Parathyroid adenoma (tissue), 2 donors: Measurements from ENCODE around the gene ECHDC3.

ENCODE experiments used
- H2AFZ ChIP-seq: fragments of 300-600 bp; sonication (generic); one replicate; pipeline ENCODE4 v1.7.0; 2017; ENCODE audit warnings: antibody characterized with exemption, mild to moderate bottlenecking
- H3K27ac ChIP-seq: fragments of 300-600 bp; sonication (generic); one replicate; pipeline ENCODE4 v1.7.0; 2017
- H3K27me3 ChIP-seq: fragments of 300-600 bp; sonication (generic); one replicate; pipeline ENCODE4 v1.7.0; 2017; ENCODE audit warnings: low read length; ENCODE audit not compliant: control insufficient read depth, insufficient read depth
- H3K36me3 ChIP-seq: fragments of 300-600 bp; sonication (generic); one replicate; pipeline ENCODE4 v1.7.0; 2017; ENCODE audit warnings: low read length; ENCODE audit not compliant: control insufficient read depth, insufficient read depth
- H3K4me1 ChIP-seq: fragments of 300-600 bp; sonication (generic); one replicate; pipeline ENCODE4 v1.7.0; 2017; ENCODE audit warnings: control low read depth
- H3K4me2 ChIP-seq: fragments of 300-600 bp; sonication (generic); one replicate; pipeline ENCODE4 v1.7.0; 2017; ENCODE audit warnings: low read length
- H3K4me3 ChIP-seq: fragments of 300-600 bp; sonication (generic); one replicate; pipeline ENCODE4 v1.7.0; 2017; ENCODE audit warnings: low read depth, low read length
- H3K79me2 ChIP-seq: fragments of 300-600 bp; sonication (generic); one replicate; pipeline ENCODE4 v1.7.0; 2017; ENCODE audit warnings: control low read depth
- H3K9ac ChIP-seq: fragments of 300-600 bp; sonication (generic); one replicate; pipeline ENCODE4 v1.7.0; 2017; ENCODE audit warnings: mild to moderate bottlenecking
- H3K9me3 ChIP-seq: fragments of 300-600 bp; sonication (generic); one replicate; pipeline ENCODE4 v1.7.0; 2017; ENCODE audit warnings: low read length; ENCODE audit not compliant: control insufficient read depth
- TF ChIP-seq, protein P1 (sequence below): fragments of 300-600 bp; sonication (generic); IDR thresholded peaks from one replicate; pipeline ENCODE4 v1.7.0; 2017; ENCODE audit warnings: antibody characterized with exemption, mild to moderate bottlenecking
- donor health status: primary hyperparathyroidism.

Gene ECHDC3

DNA sequence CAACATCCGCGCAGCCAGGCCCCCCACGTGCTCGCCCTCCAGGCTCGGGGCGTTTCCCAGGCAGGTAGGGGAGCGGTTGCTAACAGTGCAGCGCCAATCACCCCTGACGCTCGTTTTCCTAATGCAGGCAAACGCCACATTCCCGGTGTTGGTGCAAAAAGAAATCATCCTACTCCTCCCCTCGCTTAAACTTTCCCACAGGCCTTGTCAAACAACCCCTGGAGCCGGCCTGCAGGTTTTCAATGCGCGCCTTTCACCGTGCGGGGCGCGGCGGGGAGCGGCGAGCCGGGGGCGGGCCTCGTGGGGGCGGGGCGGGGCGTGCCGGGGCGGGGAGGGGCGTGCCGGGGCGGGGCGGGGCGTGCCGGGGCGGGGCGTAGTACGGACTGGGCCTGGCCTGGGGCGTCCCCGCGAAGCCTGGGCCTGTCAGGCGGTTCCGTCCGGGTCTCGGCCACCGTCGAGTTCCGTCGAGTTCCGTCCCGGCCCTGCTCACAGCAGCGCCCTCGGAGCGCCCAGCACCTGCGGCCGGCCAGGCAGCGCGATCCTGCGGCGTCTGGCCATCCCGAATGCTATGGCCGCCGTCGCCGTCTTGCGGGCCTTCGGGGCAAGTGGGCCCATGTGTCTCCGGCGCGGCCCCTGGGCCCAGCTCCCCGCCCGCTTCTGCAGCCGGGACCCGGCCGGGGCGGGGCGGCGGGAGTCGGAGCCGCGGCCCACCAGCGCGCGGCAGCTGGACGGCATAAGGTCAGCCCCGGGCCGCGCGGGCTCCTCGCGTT, at the start of gene ECHDC3:
Gene ECHDC3, plus strand, starts transcription at position 374 of the 770 bp plus-strand sequence. Its CDS starts 195 bp downstream, at position 569.
- Histone ChIP-seq H3K36me3 (no peaks in the 10 kb centered on the region), H3K27me3 (no peaks in the 10 kb centered on the region), H2AFZ (peak within 1 kb of the TSS; percentile 89), H3K9me3 (no peaks in the 10 kb centered on the region), H3K4me3 (peak within 1 kb of the TSS; percentile 49), H3K79me2 (no peaks in the 10 kb centered on the region), H3K4me2 (peak within 1 kb of the TSS; percentile 75), H3K9ac (no peak within 1 kb of the TSS), H3K27ac (peak within 1 kb of the TSS; percentile 51), H3K4me1 (peaks cover 11% of the 10 kb centered on the region)
- TF ChIP-seq, protein P1, sequence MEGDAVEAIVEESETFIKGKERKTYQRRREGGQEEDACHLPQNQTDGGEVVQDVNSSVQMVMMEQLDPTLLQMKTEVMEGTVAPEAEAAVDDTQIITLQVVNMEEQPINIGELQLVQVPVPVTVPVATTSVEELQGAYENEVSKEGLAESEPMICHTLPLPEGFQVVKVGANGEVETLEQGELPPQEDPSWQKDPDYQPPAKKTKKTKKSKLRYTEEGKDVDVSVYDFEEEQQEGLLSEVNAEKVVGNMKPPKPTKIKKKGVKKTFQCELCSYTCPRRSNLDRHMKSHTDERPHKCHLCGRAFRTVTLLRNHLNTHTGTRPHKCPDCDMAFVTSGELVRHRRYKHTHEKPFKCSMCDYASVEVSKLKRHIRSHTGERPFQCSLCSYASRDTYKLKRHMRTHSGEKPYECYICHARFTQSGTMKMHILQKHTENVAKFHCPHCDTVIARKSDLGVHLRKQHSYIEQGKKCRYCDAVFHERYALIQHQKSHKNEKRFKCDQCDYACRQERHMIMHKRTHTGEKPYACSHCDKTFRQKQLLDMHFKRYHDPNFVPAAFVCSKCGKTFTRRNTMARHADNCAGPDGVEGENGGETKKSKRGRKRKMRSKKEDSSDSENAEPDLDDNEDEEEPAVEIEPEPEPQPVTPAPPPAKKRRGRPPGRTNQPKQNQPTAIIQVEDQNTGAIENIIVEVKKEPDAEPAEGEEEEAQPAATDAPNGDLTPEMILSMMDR: no peak

DNA sequence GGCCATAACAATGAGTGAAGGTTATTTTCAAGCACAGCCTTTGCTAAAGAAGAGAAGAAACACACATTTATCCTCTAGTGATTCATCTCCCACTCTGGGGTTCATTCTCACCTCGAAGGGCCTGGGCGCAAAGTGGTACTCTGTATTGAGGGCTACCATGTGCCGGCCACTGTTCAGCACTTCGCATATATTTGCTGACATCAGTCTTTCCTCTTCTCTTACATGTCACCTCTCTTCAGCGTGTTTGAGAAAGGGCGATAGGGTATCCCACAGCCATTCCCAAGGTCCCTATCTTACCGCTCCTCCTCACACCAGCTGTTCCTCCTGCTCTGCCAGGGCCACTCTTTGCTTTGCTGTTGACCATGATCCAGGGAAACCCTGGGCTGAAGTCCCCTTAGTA, 48.8 kb upstream of the ECHDC3 start:
- Histone ChIP-seq H3K27ac (no peak overlapping the region), H2AFZ (no peak overlapping the region), H3K36me3 (no peaks in the 10 kb centered on the region), H3K79me2 (no peaks in the 10 kb centered on the region), H3K9ac (no peak overlapping the region), H3K4me2 (no peak overlapping the region), H3K4me3 (no peak overlapping the region), H3K4me1 (no peaks in the 10 kb centered on the region), H3K9me3 (no peaks in the 10 kb centered on the region), H3K27me3 (no peaks in the 10 kb centered on the region)
- TF ChIP-seq, protein P1: no peak

DNA sequence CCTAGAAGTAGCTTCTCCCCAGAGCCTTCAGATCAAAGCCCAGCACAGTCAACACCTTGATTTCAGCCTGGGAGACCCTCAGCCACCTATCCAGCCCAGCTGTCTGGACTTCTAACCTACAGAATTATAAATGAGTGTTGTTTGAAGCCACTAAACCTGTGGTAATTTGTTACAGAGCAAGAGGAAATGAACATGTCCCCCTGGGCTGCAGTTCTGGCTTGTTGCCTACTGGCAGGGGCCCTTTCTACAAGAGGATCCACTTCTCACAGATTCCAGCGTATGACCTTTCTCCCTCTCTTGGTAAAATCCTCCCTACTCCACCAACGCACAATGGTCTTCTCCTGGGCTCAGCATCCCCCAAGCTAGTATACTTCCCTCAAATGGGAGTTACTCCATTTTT, 46.4 kb upstream of the ECHDC3 start:
- no peaks in the 10 kb centered on the region for H3K9me3 ChIP-seq
- H3K79me2 ChIP-seq: no peaks in the 10 kb centered on the region
- H3K4me2 ChIP-seq: no peak overlapping the region
- H3K27me3 ChIP-seq: no peaks in the 10 kb centered on the region
- no peak overlapping the region for H3K4me3 ChIP-seq
- no peaks in the 10 kb centered on the region for H3K4me1 ChIP-seq
- TF ChIP-seq, protein P1: no peak
- no peak overlapping the region for H3K9ac ChIP-seq
- no peak overlapping the region for H2AFZ ChIP-seq
- no peaks in the 10 kb centered on the region for H3K36me3 ChIP-seq
- H3K27ac ChIP-seq: no peak overlapping the region

GRCh38 chr10:11697718-11698527, 44.3 kb upstream of the ECHDC3 start:
- H3K4me3 ChIP-seq: no peak overlapping the region
- no peaks in the 10 kb centered on the region for H3K4me1 ChIP-seq
- H3K79me2 ChIP-seq: no peaks in the 10 kb centered on the region
- H3K4me2 ChIP-seq: no peak overlapping the region
- H3K9me3 ChIP-seq: no peaks in the 10 kb centered on the region
- no peaks in the 10 kb centered on the region for H3K27me3 ChIP-seq
- no peak overlapping the region for H3K9ac ChIP-seq
- TF ChIP-seq, protein P1: no peak
- no peak overlapping the region for H3K27ac ChIP-seq
- no peaks in the 10 kb centered on the region for H3K36me3 ChIP-seq
- no peak overlapping the region for H2AFZ ChIP-seq
